HG03521 (cell line): ENCODE data around the gene COQ5.

Experiments used
- ATAC-seq: cut with Tn5 transposase; IDR thresholded peaks from one replicate; pipeline ENCODE4 v1.9.1; 2021; ENCODE audit warnings: mild to moderate bottlenecking, moderate library complexity; ENCODE audit not compliant: unreplicated experiment

COQ5 gene

GRCh38 chr12:120457133-120457532, 71.8 kb downstream of the COQ5 start:
- no peak for ATAC-seq

- ATAC-seq: no peak
Measured at GRCh38 chr12:120455302-120455701, 73.7 kb downstream of the COQ5 start.

GRCh38 chr12:120453977-120454376, 75.0 kb downstream of the COQ5 start:
- ATAC-seq: no peak
